Fibroblast of mammary gland (primary cell): Measurements from ENCODE around the gene PXMP2.
A peak's percentile ranks its signal among the peaks of the same experiment; 100 is the strongest.

Source experiments
- DNase-seq: peaks from one replicate; pipeline ENCODE4 v3.0.0-alpha.2; 2010; ENCODE audit warnings: low read depth
- H3K4me3 ChIP-seq: 2 replicates; pipeline ENCODE4 v1.5.1; 2011; ENCODE audit warnings: low read depth, mild to moderate bottlenecking, low read length, moderate library complexity; ENCODE audit not compliant: control insufficient read depth
- TF ChIP-seq, protein P1 (sequence below): conservative IDR thresholded peaks from 2 replicates; pipeline ENCODE4 v1.5.1; 2011; ENCODE audit warnings: low read depth, low read length, inconsistent platforms; ENCODE audit not compliant: control insufficient read depth, insufficient read depth

Gene PXMP2

DNA sequence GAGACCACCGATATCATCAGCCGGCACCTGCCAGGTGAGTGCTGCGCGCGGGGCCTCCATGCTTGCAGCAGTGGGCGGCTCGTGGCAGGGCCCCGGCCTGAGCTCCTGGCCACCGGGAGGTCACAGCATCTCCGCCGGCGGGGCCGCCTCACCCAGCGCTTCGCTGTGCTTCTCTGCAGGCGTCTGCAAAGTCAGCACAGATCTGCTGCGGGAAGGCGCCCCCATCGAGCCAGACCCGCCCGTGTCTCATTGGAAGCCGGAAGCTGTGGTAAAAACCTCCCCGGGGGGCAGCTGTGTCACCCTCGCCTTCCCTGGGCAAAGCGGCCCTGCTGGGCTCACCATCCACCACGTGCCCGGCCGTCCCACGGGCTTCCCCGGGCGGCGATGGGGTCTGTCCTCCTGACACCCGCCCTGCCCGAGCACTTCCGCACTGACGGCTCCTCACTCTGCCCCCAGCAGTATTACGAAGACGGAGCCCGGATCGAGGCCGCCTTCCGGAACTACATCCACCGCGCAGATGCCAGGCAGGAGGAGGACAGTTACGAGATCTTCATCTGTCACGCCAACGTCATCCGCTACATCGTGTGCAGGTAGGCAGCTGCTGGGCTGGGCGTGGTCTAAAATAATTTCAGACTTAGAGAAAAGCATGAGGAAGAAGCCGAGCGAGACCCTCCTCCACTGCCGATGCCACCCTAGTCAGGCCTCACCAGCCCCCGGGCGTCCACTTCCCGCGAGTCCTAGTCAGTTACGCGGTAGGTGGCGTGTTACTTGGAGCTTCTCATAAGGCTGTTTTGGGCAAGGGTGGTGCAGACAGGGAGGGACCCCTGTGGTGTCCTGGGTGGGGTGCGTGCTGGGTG, 30.4 kb downstream of the PXMP2 start:
- DNase-seq = no peak
- no peak overlapping the region for H3K4me3 ChIP-seq

DNA sequence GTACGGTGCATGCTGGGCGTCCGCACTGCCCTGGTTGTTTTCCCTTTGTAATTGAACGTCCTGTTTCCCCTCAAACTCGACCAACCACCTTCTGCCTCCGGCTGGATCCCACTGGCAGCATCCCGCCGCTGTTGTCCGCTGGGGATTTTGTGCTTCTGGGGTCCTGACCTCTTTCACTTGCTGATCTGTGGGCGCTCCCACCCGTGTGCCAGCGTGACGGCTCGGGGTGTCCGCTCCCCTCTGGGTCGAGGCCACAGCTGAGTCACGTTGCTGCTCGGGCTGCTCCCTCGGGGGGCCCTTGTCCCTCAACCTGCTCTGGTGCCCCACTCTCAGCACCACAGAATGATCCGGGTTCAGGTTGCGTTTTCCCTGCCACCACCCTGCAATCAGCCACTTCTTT, 31.3 kb downstream of the PXMP2 start:
- no peak overlapping the region for H3K4me3 ChIP-seq
- TF ChIP-seq, protein P1, sequence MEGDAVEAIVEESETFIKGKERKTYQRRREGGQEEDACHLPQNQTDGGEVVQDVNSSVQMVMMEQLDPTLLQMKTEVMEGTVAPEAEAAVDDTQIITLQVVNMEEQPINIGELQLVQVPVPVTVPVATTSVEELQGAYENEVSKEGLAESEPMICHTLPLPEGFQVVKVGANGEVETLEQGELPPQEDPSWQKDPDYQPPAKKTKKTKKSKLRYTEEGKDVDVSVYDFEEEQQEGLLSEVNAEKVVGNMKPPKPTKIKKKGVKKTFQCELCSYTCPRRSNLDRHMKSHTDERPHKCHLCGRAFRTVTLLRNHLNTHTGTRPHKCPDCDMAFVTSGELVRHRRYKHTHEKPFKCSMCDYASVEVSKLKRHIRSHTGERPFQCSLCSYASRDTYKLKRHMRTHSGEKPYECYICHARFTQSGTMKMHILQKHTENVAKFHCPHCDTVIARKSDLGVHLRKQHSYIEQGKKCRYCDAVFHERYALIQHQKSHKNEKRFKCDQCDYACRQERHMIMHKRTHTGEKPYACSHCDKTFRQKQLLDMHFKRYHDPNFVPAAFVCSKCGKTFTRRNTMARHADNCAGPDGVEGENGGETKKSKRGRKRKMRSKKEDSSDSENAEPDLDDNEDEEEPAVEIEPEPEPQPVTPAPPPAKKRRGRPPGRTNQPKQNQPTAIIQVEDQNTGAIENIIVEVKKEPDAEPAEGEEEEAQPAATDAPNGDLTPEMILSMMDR = no peak
- no peak for DNase-seq

More for the DNA sequence above, 30.4 kb downstream of the PXMP2 start:
- TF ChIP-seq, protein P1 = no peak

DNA sequence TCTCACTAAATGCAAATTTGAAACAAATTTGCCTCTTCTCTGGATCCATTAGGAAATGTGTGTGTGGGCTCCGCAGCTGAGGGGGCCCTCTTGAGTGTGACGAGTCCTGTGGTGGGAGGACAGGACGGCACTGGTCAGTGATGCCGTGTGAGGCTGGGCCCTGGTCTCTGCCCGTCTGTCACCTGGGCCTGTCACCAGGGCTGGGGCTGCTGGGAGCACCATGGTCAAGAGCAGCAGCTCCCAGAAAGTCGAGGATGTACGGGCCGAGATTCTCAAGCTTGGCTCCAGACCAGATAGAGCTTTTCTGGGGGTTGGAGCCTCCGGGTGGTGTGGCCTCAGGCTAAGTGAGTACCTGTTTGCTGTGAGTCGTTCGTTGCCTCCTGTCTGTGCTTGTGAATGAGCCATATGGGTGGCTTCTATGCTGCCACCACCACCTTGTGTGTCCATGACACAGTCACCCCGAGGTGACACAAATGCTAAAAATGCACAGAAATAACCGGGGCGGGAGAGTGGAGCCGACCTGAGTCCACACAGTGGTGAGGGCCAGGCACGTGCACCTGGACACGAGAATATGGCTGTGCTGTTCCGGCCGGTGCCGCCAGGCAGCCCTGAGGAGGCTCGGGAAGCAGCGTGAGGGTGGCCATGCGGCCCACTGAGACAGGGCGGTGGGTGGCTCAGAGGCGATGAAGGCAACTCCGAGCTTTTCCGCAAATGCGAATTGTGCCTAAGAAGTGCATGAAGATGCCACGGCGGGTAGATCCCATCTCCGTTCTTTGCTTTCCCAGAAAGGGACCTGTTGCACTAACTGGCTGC, 32.0 kb downstream of the PXMP2 start:
- no peak for DNase-seq
- TF ChIP-seq, protein P1 = no peak
- no peak overlapping the region for H3K4me3 ChIP-seq

DNA sequence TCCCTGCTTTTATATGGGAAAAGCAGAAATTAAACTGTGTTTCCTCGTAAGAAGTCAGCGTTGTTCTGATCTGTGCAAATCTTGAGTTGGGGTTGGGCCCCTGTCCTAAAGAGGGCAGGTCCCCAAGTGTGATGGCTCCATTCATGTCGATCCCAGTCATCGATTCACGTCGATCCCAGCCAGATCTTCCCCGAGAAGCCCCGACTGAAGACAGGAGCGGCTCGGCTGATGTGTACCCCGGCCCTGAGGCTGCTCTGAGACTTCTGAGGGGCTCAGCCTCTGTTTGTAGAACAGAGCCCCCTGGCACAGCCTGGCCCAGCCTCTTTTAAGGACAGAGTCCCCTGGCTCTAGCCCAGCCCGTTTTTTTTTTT, 32.6 kb downstream of the PXMP2 start:
- no peak overlapping the region for H3K4me3 ChIP-seq
- DNase-seq = no peak
- TF ChIP-seq, protein P1 = no peak

DNA sequence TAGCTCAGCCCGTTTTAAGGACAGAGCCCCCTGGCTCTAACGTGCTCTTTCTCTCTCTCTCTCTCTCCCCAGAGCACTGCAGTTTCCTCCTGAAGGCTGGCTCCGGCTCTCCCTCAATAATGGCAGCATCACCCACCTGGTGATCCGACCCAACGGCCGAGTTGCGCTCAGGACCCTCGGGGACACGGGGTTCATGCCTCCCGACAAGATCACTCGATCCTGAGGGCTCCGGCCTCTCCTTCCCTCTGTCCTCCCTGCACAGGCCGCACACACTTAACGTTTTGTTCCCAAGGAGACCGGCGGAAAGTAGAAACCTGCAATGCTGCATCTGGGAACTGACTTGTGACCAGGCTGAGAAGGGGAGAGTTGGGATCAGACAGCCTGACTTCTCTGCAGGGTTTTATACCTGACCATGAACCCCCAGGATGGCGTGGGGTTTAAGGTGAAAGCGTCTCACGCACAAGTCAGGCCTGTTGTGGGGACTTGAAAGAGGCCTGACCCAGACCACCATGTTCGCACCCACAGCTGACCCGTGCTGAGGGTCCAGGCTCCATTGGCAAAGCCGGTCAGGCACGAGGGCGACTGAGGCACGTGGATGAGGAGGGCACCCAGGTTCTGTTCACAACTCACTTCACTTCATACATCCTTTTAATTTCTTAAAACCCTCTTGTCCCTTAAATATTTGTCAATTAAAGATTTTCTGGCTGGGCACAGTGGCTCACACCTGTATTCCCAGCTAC, 33.4 kb downstream of the PXMP2 start:
- H3K4me3 ChIP-seq = no peak overlapping the region
- no peak for DNase-seq
- TF ChIP-seq, protein P1 = no peak

DNA sequence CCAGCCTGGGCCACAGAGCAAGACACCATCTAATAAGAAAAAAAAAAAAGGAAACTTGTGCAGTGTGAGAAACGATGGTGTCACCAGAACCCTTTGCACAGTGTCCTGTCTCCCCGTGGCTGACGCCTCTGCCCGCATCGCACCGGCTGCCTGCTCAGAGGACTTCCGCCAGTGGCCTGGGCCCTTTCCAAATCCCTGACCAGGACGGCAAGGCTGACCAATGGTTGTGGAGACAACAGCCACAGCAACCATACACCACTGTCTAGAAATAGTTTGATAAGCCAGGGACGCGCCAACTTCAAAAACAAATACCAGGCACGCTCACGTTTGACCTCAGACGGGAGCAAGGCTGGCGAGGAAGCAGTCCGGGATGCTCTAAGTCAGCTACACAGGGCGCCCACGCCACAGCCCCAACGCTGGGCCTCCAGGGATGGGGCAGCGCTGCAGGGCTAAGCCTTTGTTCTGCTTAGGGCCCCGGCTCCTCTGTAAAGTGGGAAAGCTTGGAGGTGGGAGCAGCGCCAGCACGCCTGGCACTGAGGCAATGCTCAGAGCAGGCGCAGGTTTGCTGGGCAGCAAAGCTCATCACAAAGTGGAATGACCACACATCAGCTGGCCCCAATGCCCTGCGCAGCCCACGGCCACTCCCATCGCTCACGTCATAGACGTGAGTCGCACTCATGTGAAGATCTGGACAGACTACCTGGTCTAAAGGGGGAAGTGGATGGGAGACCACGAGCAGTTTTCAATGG, 35.8 kb downstream of the PXMP2 start:
- no peak overlapping the region for H3K4me3 ChIP-seq
- TF ChIP-seq, protein P1 = no peak
- peak; percentile 66 for DNase-seq
